ENCODE results near the gene KIF26A. TPM values are rescaled to one million over a fixed set of nuclear protein-coding genes. Genes with fewer than 3 reads are reported as not detected.

The KIF26A gene
- total RNA-seq, 1 experiment from 2014 or later = not detected

DNA sequence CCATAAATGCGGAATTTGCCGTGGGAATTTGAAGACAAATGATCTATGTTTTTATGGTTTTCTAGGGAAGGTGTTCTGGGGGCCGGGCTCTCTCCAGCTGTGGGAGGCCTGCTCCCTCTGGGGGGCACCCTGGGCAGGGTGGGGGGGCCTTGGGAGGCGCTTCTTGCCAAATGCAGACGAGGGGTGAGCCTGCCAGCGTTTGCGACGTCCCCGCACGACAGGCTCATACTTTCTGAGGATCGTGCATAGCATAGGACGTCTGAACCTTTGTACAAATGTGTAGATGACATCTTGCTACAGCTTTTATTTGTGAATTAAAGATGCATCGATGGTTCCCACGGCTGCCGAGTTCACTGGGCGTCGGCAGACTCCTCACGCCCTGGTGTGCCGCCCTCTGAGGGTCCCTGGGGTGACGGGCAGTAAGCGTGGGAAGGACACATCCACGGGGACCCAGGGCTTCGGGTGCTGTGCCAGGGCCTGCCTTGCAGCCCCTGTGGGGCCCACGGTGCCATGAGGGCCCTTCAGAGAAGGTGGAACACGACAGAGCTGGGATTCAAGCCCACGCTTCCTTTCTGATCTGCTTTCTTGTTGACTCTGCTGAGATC is 42.3 kb downstream of the KIF26A start:
- no peak for DNase-seq (ENCODE audit: low read depth)
- in situ Hi-C loops (cut with HindIII; ENCODE audit: low pct_unique_long_range_greater_than_20kb, low sequenced_read_pairs) = no loop called here

DNA sequence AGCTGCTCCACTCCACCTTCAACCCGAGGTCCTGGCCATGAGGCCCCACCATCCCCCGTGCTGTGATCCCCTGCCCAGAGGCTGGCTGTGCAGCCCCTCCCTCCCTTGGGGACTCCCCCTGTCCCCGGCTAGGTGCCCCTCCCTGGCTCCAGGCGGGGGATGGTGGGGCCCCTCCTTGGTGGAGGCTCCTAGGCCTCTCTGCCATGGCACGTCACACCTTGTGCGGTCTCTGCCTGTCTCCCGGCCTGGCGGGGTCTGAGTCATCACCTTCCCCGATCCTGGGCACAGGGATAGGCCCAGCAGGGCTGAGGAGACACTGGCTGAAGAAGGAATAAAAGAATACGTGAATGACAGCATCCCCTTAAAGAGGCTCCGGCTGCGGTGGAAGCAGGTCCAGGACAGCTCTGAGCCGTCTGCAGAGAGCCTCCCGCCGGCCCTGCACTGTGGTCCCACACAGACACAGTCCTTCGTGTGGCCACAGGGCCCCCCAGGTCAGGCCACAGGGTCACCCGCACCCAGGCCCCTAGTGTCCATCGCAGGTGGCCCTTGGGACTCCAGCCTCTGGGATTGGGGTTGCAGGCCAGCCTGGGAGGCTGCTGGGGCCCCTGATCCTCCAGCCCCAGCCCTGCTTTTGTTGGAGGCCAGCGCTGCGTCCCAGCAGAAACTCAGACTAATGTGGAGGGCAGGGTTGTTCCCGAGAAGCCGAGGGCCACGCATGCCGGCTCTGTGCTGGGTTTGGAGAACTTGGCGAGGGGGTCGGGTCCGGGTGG is 43.6 kb downstream of the KIF26A start:
- in situ Hi-C loops (cut with HindIII; ENCODE audit: low pct_unique_long_range_greater_than_20kb, low sequenced_read_pairs) = no loop called here
- DNase-seq (ENCODE audit: low read depth) = no peak

DNA sequence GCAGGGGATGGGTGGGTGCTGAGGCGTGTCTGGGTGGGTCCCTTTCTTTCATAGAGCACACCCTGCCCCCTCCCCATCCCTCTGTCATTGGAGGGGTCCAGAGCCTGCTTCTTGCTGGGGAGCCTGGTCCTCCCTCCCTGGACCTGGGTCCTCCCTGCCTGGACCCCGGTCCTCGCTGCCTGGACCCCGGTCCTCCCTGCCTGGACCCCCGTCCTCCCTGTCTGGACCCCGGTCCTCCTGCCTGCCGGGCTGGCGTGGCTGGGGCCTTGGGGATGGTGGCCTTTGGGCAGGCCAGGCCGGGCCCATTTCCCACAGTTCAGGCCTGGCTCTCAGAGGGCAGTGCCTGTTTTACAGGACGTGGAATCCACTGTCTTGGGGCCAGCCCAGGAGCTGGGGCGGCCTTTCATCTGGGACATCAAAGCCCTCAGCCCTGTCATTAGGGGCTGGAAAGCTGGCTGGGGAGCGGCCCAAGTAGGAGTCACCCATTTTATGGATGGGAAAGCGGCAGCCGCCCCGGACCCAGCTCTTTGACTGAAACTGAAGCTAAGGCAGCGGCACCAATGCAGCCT is 44.6 kb downstream of the KIF26A start:
- in situ Hi-C loops (cut with HindIII; ENCODE audit: low pct_unique_long_range_greater_than_20kb, low sequenced_read_pairs) = no loop called here
- no peak for DNase-seq (ENCODE audit: low read depth)

- in situ Hi-C loops (cut with HindIII; ENCODE audit: low pct_unique_long_range_greater_than_20kb, low sequenced_read_pairs) = no loop called here
- DNase-seq (ENCODE audit: low read depth) = no peak
These were observed 45.4 kb downstream of the KIF26A start for GRCh38 chr14:104183796-104184195.

- DNase-seq (ENCODE audit: low read depth) = no peak
- in situ Hi-C loops (cut with HindIII; ENCODE audit: low pct_unique_long_range_greater_than_20kb, low sequenced_read_pairs) = no loop called here
These were observed 46.1 kb downstream of the KIF26A start for GRCh38 chr14:104184506-104184905.

- in situ Hi-C loops (cut with HindIII; ENCODE audit: low pct_unique_long_range_greater_than_20kb, low sequenced_read_pairs) = no loop called here
- no peak for DNase-seq (ENCODE audit: low read depth)
These were observed 46.6 kb downstream of the KIF26A start for GRCh38 chr14:104184911-104185499.

DNA sequence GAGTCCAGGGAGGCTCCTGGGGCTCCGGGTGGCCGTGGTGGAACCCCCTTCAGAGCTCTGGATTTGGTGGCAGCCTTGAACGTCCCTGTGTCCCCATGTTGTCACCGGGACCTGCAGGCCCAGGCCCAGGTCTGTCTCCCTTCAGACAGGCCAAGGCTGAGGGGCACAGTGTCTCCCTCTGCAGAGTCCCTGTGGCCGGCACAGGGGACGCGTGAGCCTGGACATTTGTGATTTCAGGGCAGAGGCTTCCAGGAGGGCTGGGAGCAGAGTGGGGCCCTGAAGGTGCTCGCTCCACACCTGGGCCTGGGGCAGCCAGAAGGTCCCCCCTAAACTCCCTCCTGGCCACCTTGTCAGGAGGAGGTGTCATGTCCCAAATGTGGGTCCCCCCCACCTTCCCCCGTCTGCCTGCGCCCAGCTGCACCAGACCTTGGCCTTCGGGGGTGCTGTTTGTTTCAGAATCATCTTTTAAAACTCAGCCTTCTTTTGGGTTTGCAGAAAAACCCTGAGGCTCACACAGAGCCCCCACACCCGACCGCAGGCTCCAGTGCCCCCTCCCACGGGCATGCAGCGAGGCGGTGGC is 47.6 kb downstream of the KIF26A start:
- DNase-seq (ENCODE audit: low read depth) = no peak
- in situ Hi-C loops (cut with HindIII; ENCODE audit: low pct_unique_long_range_greater_than_20kb, low sequenced_read_pairs) = no loop called here

- in situ Hi-C loops (cut with HindIII; ENCODE audit: low pct_unique_long_range_greater_than_20kb, low sequenced_read_pairs) = no loop called here
- no peak for DNase-seq (ENCODE audit: low read depth)
These were observed 48.2 kb downstream of the KIF26A start for GRCh38 chr14:104186575-104186974.

GRCh38 chr14:104187121-104187889 is 48.9 kb downstream of the KIF26A start:
- DNase-seq (ENCODE audit: low read depth) = no peak
- in situ Hi-C loops (cut with HindIII; ENCODE audit: low pct_unique_long_range_greater_than_20kb, low sequenced_read_pairs) = no loop called here

- DNase-seq (ENCODE audit: low read depth) = no peak
These were observed 49.7 kb downstream of the KIF26A start for GRCh38 chr14:104187931-104188726.

GRCh38 chr14:104188727-104189400 is 50.5 kb downstream of the KIF26A start:
- DNase-seq (ENCODE audit: low read depth) = no peak
- in situ Hi-C loops (cut with HindIII; ENCODE audit: low pct_unique_long_range_greater_than_20kb, low sequenced_read_pairs) = no loop called here

More at GRCh38 chr14:104187931-104188726, 49.7 kb downstream of the KIF26A start:
- in situ Hi-C loops (cut with HindIII; ENCODE audit: low pct_unique_long_range_greater_than_20kb, low sequenced_read_pairs) = no loop called here

- DNase-seq (ENCODE audit: low read depth) = no peak
- in situ Hi-C loops (cut with HindIII; ENCODE audit: low pct_unique_long_range_greater_than_20kb, low sequenced_read_pairs) = no loop called here
These were observed 51.4 kb downstream of the KIF26A start for GRCh38 chr14:104189629-104190335.

DNA sequence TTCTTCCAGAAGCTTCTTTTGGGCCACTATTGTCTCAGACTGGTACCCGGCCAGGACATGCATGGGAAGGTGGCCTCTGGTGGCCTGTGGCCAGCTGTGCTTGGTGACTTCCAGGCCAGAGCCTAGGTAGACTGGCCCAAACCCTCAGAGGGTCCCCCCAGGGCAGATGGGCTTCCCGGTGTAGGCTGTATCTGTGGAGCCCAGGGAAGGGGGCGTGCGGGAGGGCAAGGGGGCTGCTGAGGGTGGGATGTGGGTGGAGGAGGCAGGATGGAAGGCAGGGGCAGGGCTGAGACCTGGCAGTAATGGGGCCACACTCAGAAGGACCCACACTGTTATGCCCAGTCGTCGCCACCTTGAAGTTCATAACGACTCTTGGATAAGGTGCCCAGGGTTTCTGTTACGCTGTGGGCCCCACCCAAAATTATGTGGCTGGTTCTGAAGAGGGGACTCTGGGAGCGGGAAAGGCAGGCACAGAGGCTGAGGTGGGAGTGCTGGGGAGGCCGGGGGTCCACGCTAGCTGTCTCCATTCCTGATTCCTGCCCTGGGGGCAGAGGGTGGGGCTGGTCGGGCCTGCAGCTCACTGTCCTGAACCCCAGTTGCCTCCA is 52.1 kb downstream of the KIF26A start:
- no peak for DNase-seq (ENCODE audit: low read depth)
- in situ Hi-C loops (cut with HindIII; ENCODE audit: low pct_unique_long_range_greater_than_20kb, low sequenced_read_pairs) = no loop called here

- DNase-seq (ENCODE audit: low read depth) = no peak
- in situ Hi-C loops (cut with HindIII; ENCODE audit: low pct_unique_long_range_greater_than_20kb, low sequenced_read_pairs) = no loop called here
These were observed 53.1 kb downstream of the KIF26A start for GRCh38 chr14:104191409-104191997.

GRCh38 chr14:104192146-104192882 is 53.9 kb downstream of the KIF26A start:
- DNase-seq (ENCODE audit: low read depth) = no peak
- in situ Hi-C loops (cut with HindIII; ENCODE audit: low pct_unique_long_range_greater_than_20kb, low sequenced_read_pairs) = no loop called here

All from Caki2 (cell line).